B cell (primary cell): ENCODE data around the gene SERGEF. TPM values are rescaled to one million over a fixed set of nuclear protein-coding genes. Genes with fewer than 3 reads are reported as not detected.

ENCODE experiments used
- ATAC-seq: fragments of 200-7000 bp; cut with Tn5 transposase; one replicate; pipeline ENCODE4 v1.10.0; 2021; ENCODE audit warnings: low read depth, mild to moderate bottlenecking, moderate number of reproducible peaks, moderate library complexity
- CTCF ChIA-PET: fragments of 350-600 bp; sonication (Branson Sonifier 250); formaldehyde crosslinking; loops from one replicate; lab custom pipeline; 2021; ENCODE audit warnings: antibody characterized with exemption, inconsistent platforms; lab: Charles Lee
- POLR2A ChIA-PET: fragments of 350-600 bp; sonication (Branson Sonifier 250); formaldehyde crosslinking; loops from one replicate; lab custom pipeline; 2021; ENCODE audit warnings: antibody characterized with exemption; lab: Charles Lee
- DNase-seq: peaks from one replicate; pipeline ENCODE4 v3.0.0; 2013
- H2AFZ ChIP-seq: 2 replicates; pipeline ENCODE4 v1.6.1; 2012; ENCODE audit warnings: mild to moderate bottlenecking, low read depth, low read length; ENCODE audit not compliant: insufficient read depth, poor library complexity, severe bottlenecking
- H3K27ac ChIP-seq, 2 donors: 1 replicate in 1 of 2; 2 replicates in 1 of 2; pipeline ENCODE4 v1.5.1; 2012 to 2013; ENCODE audit warnings: low read length in 2 of 2, mild to moderate bottlenecking in 2 of 2, moderate library complexity in 1 of 2
- H3K27me3 ChIP-seq, 4 experiments: fragments of 200-600 bp in 1 of 4; sonication (generic) in 1 of 4; replicated peaks in 1 of 4; 1 replicate in 2 of 4; 2 replicates in 2 of 4; pipeline versions ENCODE4 v1.6.1 to v1.7.0; 2013 to 2016; ENCODE audit warnings: low read length in 3 of 4, mild to moderate bottlenecking in 2 of 4, mixed read lengths in 1 of 4, moderate library complexity in 1 of 4; ENCODE audit not compliant: insufficient read depth in 4 of 4, control insufficient read depth in 3 of 4; ENCODE audit errors: control extremely low read depth in 1 of 4
- H3K36me3 ChIP-seq, 2 experiments: replicated peaks in 1 of 2; 1 replicate in 1 of 2; 2 replicates in 1 of 2; pipeline versions ENCODE4 v1.6.1 to v1.7.1; 2013; ENCODE audit warnings: low read length in 1 of 2; ENCODE audit not compliant: insufficient read depth in 2 of 2, control insufficient read depth in 1 of 2; ENCODE audit errors: control extremely low read depth in 1 of 2, extremely low read depth in 1 of 2
- H3K4me1 ChIP-seq, 2 donors: fragments of 200-600 bp in 1 of 2; sonication (generic) in 1 of 2; 1 replicate in 1 of 2; 2 replicates in 1 of 2; pipeline versions ENCODE4 v1.5.1 to v1.6.1; 2013 to 2017; ENCODE audit warnings: low read length in 2 of 2; ENCODE audit not compliant: control insufficient read depth in 2 of 2, insufficient read depth in 2 of 2
- H3K4me2 ChIP-seq: replicated peaks from 2 replicates; pipeline ENCODE3; 2012; ENCODE audit warnings: mild to moderate bottlenecking, low read depth, low read length; ENCODE audit not compliant: poor library complexity, severe bottlenecking
- H3K4me3 ChIP-seq, 5 experiments: fragments of 200-600 bp in 1 of 5; sonication (generic) in 1 of 5; 1 replicate in 3 of 5; 2 replicates in 2 of 5; pipeline versions ENCODE4 v1.5.1 to v1.7.0; 2011 to 2016; ENCODE audit warnings: low read length in 4 of 5, mild to moderate bottlenecking in 4 of 5, low read depth in 2 of 5, control low read depth in 1 of 5, moderate library complexity in 1 of 5; ENCODE audit not compliant: insufficient read depth in 1 of 5; ENCODE audit errors: control extremely low read depth in 1 of 5, extremely low read depth in 1 of 5
- H3K79me2 ChIP-seq: fragments of 200-600 bp; sonication (generic); one replicate; pipeline ENCODE4 v1.6.0; 2016; ENCODE audit warnings: low read length; ENCODE audit not compliant: control insufficient read depth, insufficient read depth
- H3K9ac ChIP-seq: fragments of 200-600 bp; sonication (generic); 2 replicates; pipeline ENCODE4 v1.6.1; 2017; ENCODE audit warnings: mild to moderate bottlenecking, low read length, moderate library complexity
- H3K9me3 ChIP-seq, 3 donors: one replicate each; pipeline versions ENCODE4 v1.6.1 to v1.7.1; 2013; ENCODE audit warnings: low read length in 2 of 3; ENCODE audit not compliant: control insufficient read depth in 2 of 3, insufficient read depth in 1 of 3; ENCODE audit errors: control extremely low read depth in 1 of 3
- H4K20me1 ChIP-seq: 2 replicates; pipeline ENCODE4 v1.6.0; 2012; ENCODE audit warnings: mild to moderate bottlenecking, low read length; ENCODE audit not compliant: insufficient read depth, control insufficient read depth, poor library complexity, severe bottlenecking
- H3K27ac Mint-ChIP-seq: one replicate; pipeline ENCODE4 v1.8.0; 2021; ENCODE audit warnings: mixed read lengths
- H3K27me3 Mint-ChIP-seq: one replicate; pipeline ENCODE4 v1.8.0; 2021; ENCODE audit warnings: mixed read lengths
- H3K4me1 Mint-ChIP-seq: one replicate; pipeline ENCODE4 v1.8.0; 2021; ENCODE audit warnings: mixed read lengths
- H3K4me3 Mint-ChIP-seq: one replicate; pipeline ENCODE4 v1.8.0; 2021; ENCODE audit warnings: mixed read lengths
- H3K9me3 Mint-ChIP-seq: one replicate; pipeline ENCODE4 v1.8.0; 2022; ENCODE audit warnings: mixed read lengths; ENCODE audit not compliant: insufficient read depth
- CTCF ChIP-seq: fragments of 200-600 bp; IDR thresholded peaks from one replicate; pipeline ENCODE4 v1.8.0; 2022; ENCODE audit warnings: antibody characterized with exemption, mild to moderate bottlenecking
- EZH2 ChIP-seq: IDR thresholded peaks from 2 replicates; pipeline ENCODE4 v1.6.1; 2012; ENCODE audit warnings: borderline replicate concordance, low read depth, mild to moderate bottlenecking, moderate library complexity, low read length; ENCODE audit not compliant: insufficient read depth, poor library complexity, severe bottlenecking
- WGBS: methylation state at CpG from one replicate; pipeline ENCODE4 v1.1.5; 2013; ENCODE audit warnings: missing lambda C conversion rate; ENCODE audit not compliant: insufficient coverage; 5-methylcytosine and 5-hydroxymethylcytosine counted together
- intact Hi-C: fragments of 100-400 bp; cut with micrococcal nuclease; formaldehyde crosslinking; loops from one replicate; pipeline ENCODE4 v1.10.0; 2022
- polyA plus RNA-seq: library from polyadenylated mRNA; depleted of rRNA; stranded (reverse); fragments of >200 nt; gene quantifications from 2 replicates; pipeline ENCODE4 v1.2.3, GENCODE V29; 2012
- total RNA-seq, 2 donors: library from RNA; stranded (reverse); fragments of 120-200 nt in 1 of 2; gene quantifications; 1 replicate in 1 of 2; 2 replicates in 1 of 2; pipeline versions ENCODE4 v1.2.3 to v1.2.4, GENCODE V29; 2013 to 2022

The SERGEF gene
- total and polyA plus RNA-seq, 2 donors (not counting 1 experiment from before 2014, with no cell fraction given): 24.2 to 54.3 TPM

GRCh38 chr11:17918049-17918605 lies 94.7 kb downstream of the SERGEF start:
- ChIA-PET CTCF (no interaction called here), POLR2A (no interaction called here)
- Mint-ChIP-seq H3K27me3 (no peaks in the 10 kb centered on the region), H3K9me3 (no peaks in the 10 kb centered on the region), H3K4me3 (no peak overlapping the region), H3K27ac (no peak overlapping the region), H3K4me1 (no peaks in the 10 kb centered on the region)
- no peaks in the 10 kb centered on the region for H3K4me1 ChIP-seq
- H3K27ac ChIP-seq: no peak overlapping the region
- H4K20me1 ChIP-seq: no peaks in the 10 kb centered on the region
- no peaks in the 10 kb centered on the region for H3K79me2 ChIP-seq
- intact Hi-C loops: no loop called here
- H2AFZ ChIP-seq: no peak overlapping the region
- no peak overlapping the region for H3K4me3 ChIP-seq
- H3K9me3 ChIP-seq: no peaks in the 10 kb centered on the region
- H3K27me3 ChIP-seq: no peaks in the 10 kb centered on the region
- ATAC-seq: no peak
- H3K9ac ChIP-seq: no peak overlapping the region
- peaks cover 0 to 32% of the 10 kb centered on the region in 2 experiments for H3K36me3 ChIP-seq
- no peak for DNase-seq
- WGBS: 100% methylated on average over 1 of the region's 1 CpG
- H3K4me2 ChIP-seq: no peak overlapping the region
- TF ChIP-seq EZH2 (no peak), CTCF (no peak)

GRCh38 chr11:17917556-17917955 lies 95.3 kb downstream of the SERGEF start:
- Histone ChIP-seq H3K36me3 (peaks cover 0 to 26% of the 10 kb centered on the region in 2 experiments), H3K4me1 (no peaks in the 10 kb centered on the region), H3K9ac (no peak overlapping the region), H4K20me1 (no peaks in the 10 kb centered on the region), H3K27ac (no peak overlapping the region), H3K27me3 (no peaks in the 10 kb centered on the region), H3K4me3 (no peak overlapping the region), H3K9me3 (no peaks in the 10 kb centered on the region), H3K4me2 (no peak overlapping the region), H3K79me2 (no peaks in the 10 kb centered on the region), H2AFZ (no peak overlapping the region)
- 100% methylated on average over 2 of the region's 3 CpGs for WGBS
- Mint-ChIP-seq H3K9me3 (no peaks in the 10 kb centered on the region), H3K4me1 (no peaks in the 10 kb centered on the region), H3K27ac (no peak overlapping the region), H3K4me3 (no peak overlapping the region), H3K27me3 (no peaks in the 10 kb centered on the region)
- TF ChIP-seq CTCF (no peak), EZH2 (no peak)
- intact Hi-C loops: no loop called here
- DNase-seq (no peak), ATAC-seq (no peak)
- CTCF ChIA-PET: no interaction called here
- POLR2A ChIA-PET: no interaction called here
